HuH-7 (cell line): ENCODE data around the gene HINT1.
"Not testable (repeated sequence)": the region's sequence is repeated elsewhere in the genome, so short reads cannot be mapped to it uniquely, and the experiment has no call there.

Source experiments
- DNase-seq: peaks from one replicate; pipeline ENCODE4 v3.0.0; 2011; ENCODE audit warnings: low spot score

HINT1 gene

DNA sequence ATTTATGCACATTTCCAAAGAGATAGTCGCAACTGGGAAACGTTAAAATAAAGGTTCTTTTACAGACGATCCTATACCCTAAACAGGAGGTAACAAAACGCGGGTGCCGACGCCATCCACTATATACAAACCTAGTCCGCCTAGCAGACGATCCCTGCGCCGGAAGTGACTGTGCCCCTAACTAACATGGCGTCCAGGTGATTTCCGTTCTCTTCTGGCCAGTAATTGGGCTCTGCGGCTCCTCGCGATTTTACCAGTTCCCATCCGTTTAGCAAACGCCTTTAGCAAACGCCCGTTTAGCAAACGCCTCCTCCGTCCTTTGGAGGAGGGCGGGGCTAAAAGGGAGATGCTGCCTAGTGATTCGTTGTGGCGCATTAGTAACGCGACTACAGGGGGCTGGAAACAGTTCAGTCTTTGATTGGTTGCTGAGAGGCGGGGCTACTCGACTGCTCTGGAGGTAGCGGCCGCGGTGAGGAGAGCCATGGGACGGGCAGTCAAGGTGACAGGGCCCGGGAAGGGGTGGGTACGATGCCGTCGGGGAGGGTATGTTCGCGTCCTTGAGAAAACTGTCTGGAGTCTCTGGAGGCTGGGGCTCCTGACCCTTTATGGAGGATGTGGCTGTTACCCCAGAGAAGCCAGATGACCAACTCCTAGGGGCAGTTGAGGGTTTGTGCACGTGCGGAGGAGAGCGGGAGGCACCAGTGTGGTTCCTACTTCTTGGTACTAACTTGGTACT, 5.7 kb upstream of the HINT1 start, which contains the start of gene LYRM7:
Gene LYRM7 (plus strand): TSS at position 405 of the 736 bp plus-strand sequence. CDS start 77 bp downstream, at position 482.
- peak; percentile 77 for DNase-seq

DNA sequence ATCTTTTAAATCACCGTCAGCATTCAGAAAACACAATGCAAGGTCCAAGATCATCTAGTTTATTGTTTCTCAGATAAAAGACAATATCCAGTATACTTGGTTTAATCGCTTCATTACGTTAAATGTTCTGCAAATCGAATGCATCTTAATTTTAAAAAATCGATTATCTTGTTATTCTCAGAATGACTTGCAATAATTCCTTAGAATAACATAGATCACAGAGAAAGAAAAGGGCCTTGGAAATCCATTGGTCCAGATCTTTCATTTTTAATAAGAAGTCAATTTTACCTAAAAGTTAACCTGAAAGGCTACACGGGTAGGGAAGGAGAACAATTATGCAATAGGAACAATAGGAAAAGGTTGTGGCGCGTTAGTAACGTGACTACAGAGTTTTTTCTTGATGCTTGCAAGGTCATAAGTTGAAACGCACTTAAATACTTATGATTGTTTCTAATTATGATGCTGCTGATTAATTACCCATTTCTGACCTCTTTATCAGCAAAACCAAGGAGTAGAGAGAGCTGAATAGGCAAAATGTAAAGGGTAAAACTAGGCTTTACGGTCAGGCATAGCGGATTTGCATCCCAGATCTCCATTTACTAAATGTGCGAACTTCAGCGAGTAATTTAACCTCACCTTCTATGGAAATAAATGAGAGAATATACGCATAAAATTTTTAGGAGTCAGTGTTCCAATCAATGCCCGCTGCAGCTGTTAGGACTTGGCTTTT, 4.9 kb upstream of the HINT1 start:
- DNase-seq, result no peak

DNA sequence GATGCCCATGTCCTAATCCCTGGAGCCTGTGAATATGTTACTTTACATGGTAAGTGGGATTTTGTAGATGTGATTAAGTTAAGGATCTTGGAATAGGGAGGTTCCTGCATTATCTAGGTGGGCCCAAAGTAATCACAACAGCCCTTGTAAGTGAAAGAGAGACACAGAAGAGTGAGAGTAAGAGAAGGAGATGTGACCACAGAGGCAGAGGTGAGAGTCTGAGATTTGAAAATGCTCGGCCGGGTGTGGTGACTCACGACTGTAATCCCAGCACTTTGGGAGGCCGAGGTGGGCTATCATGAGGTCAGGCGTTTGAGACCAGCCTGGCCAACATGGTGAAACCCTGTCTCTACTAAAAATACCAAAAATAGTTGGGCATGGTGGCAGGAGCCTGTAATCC, 2.6 kb upstream of the HINT1 start:
- no peak for DNase-seq

DNA sequence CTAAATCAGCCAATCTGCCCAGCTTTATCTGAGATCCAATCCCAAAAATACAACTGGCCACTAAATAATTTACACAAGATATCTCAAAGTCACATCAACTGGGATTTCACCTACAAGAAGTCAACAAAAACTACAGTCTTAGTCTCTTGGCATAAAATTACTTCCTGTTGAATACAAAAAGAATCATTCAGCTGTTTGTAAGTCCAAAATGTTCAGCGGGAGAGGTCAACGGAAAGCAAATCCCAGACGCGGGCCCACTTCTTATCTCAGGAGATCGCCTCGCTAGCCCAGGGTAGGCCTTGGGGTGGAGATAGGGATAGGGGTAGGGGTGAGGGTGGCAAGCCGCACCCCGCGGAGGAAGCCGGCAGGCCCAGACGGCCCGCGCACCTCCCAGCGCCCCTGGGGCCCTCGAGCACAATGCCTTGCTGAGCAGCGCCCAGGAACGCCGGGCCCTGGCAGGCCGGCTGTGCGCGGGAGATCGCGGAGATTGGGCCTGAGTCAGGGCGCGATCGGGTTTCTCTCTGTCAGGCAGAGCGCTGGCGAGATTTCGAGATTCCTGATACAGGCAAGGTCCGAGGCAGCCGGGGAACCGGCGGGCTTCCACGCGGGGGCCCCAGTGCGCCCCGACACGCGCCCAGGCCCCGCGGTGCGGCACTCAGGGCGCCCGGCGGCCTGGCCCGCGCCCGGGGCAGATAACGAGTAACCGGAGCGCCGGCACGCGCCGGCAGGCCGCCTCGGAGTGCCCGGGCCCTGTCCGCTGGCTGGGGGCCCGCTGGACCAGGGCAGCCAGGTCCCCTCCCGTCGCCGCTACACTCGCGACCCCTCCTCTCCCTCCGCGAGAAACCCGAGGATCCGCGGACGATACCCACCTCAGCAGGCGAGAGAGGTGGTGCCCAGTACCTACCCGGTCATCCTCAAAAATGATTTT, 601 bp downstream of the HINT1 start:
- DNase-seq, result peak; percentile 56

DNA sequence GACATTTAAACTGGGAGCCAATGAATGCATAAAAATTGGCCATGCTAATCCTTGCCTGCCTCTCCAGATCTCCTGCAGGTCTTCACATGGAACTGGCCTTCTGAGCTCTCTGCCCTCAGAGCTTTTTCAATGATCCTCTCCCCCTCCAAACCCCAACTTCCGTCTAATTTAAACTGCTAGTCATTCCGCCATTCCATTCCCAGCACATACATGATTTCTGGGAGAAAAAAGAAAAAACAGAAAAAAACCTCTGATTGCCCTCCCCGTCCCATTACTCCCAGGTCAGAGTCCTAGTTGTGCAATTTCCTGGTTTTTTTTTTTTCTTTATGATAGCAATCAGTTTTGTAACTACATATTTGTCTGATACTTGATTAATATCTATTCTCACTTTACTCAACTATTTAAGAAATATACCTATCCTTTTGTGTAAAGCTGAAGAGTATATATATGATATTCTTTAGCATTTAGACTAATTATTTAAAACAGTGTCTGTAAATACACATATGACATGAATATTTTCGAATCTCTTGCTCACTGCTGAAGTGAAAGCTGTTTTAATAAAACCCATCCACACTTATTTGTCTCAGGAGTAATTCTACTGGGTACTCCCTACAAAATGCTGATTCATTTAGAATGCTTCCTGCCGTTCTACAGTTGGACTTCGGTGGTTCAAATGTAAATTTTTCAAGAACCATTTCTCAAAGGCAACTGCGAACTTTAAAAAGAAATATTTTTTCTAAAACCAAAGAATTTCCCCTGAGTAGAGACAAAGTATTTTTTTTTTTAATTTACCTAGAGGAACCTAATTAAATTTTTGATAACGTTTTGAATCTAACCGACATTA, 1.6 kb downstream of the HINT1 start:
- DNase-seq, result peak; percentile 67

DNA sequence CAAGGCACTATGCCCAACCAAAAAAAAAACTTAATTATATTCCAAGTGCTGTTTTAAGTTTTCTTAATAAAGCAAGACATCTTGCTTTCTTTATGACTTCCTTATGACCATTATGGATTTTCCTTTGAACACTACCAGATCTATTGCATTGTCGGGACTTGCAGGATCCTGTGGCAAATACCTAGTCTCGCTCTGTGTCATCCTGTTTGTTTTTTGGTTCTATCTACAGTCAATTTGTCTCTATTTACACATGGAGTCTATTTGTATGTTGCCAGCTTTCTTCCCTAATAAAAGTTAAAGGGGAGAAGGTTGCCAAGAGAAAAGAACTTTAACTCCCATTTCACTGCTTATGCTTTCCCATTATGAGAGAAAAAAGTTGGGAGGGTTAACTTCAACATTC, 4.9 kb downstream of the HINT1 start:
- no peak for DNase-seq

DNA sequence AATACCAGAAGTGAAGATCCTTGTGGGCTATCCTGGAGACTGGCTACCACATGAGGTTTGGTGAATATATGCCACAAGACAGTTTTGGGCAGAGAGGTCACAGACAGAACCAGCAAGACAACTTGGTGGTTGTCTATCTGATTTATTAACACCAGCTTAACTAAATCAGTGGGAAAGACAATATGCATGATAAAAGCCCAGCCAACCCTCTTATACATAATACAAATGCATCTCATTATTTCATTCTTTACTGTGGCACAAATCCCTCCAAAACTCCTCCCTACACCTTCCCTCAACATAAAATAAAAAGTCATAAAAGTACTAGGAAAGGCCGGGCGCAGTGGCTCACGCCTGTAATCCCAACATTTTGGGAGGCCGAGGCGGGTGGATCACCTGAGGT, 8.1 kb downstream of the HINT1 start:
- DNase-seq, result no peak

DNA sequence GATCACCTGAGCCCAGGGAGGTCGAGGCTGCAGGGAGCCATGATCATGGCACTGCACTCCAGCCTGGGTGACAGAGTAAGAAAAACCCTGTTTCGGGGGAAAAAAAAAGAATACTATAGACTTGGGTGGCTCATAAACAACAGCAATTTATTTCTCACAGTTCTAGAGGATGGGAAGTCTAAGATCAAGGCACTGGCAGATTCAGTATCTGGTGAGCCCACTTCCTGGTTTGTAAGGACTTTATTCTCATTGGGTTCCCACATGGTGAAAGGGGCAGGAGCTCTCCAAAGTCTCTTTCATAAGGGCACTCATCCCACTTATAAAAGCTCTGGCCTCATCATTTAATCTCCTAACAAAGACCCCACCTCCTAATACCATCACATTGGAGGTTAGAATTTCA, 8.7 kb downstream of the HINT1 start:
- DNase-seq, result no peak

DNA sequence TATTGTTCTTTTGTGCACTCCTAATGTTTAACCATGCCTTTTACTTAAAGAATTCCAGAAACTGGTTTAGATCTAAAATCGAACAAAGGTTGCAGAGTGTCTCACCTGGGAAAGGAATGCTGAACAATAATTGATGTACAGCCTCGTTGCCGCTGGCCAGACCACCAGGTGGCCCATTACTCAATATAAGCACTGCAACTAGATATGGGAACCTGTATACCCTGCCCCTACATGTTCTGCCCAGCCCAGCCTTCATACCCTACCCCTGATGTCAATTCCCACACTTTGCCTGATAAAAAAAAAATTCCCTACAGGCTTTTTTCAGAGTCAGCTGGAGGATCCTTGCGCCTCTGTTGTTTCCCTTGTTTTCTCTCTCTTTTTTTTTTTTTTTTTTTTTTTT, 13.8 kb downstream of the HINT1 start:
- DNase-seq, result no peak

DNA sequence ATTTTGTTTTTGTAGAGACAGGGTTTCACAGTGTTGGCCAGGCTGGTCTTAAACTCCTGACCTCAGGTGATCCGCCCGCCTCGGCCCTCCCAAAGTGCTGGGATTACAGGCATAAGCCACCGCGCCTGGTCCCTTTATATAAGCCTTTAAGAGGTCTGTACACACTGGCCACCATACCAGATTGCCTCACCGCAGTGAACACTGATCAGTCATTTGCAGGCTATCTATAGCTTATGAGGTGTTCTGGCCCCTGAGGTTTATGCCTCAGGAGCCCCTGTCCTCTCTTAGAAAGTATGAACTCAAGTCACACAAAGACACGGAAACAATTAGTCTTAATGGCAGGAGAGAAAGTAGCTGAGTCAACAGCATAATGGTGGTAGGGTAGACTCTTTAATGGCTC, 14.6 kb downstream of the HINT1 start:
- no peak for DNase-seq

DNA sequence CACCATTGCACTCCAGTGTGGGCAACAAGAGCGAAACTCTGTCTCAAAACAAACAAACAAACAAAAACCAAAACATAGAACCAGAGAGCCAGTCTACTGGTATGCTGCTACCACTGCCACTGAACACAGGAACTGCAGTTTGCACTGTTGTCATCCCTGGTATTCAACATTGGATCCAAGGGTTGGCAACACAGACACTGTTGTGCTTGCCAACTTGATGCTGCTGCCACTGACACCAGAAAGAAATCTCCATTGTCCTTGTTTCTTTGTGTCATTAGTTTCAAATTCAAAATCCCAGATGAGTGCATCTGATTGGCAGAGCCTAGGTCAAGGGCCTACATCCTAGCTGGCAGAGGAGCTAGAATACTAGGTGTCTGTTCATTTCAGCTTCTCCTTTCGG, 16.2 kb downstream of the HINT1 start:
- DNase-seq, result no peak

DNA sequence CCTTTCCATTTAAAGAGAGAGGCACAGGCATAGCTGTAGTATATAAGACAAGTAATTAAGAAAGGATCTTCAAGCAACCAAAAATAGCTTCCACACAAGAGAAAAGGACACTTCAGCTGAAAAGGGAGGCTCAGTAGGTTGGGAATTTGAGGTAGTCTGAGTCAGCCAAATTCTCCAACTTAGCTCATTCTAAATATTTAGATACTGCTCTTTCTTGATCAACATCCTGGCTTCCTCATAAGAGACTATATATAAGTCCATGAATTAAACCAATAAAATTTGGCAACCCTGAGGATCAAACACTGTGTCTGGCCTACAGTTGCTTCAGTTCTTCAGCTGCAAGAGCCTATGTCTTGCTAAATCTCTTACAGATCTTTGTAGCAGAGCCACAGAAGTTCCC, 17.8 kb downstream of the HINT1 start:
- DNase-seq, result no peak

DNA sequence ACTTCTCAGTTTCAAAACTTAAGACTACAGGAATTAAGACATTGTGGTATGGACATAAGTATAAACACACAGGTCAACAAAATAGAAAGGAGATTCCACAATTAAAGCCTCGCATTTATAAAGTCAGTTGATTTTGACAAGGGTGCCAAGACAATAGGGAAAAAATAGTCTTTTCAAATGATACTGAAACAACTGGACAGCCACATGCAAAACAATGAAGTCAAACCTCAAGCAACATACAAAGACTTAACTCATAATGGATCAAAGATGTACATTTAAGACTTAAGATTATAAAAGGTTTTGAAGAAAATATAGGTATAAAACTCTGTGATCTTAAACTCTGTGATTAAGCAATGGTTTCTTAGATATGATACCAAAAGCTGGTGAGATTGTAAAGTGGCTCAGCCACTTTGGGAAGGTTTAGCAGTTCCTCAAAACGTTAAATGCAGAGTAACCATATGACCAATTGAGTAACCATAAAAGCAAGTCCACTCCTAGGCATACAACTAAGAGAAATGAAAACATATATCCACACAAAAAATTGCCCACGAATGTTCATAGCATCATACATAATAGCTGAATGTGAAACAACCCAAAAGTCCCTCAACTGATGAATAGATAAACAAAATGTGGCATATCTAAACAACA, 22.0 kb downstream of the HINT1 start:
- DNase-seq, result no peak

DNA sequence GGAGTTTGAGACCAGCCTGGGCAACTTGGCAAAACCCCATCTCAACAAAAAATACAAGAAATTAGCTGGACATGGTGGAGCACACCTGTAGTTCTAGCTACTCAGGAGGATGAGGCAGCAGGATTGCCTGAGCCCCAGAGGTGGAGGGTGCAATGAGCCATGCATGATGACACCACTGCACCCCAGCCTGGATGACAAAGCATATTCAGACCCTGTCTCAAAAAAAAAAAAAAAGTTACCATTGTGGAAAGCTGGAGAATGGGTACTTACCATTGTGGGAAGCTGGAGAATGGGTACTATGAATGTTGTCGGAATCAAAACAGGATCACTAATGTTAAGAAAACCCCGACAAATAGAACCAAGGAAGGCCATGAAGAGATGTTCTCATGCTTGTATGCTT, 25.7 kb downstream of the HINT1 start:
- no peak for DNase-seq

DNA sequence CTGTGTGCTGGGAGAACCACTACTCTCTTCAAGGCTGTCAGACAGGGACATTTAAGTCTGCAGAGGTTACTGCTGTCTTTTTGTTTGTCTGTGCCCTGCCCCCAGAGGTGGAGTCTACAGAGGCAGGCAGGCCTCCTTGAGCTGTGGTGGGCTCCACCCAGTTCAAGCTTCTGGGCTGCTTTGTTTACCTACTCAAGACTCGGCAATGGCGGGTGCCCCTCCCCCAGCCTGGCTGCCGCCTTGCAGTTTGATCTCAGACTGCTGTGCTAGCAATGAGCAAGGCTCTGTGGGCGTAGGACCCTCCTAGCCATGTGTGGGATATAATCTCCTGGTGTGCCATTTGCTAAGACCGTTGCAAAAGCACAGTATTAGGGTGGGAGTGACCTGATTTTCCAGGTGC, 26.6 kb downstream of the HINT1 start:
- DNase-seq, result not testable (repeated sequence)

DNA sequence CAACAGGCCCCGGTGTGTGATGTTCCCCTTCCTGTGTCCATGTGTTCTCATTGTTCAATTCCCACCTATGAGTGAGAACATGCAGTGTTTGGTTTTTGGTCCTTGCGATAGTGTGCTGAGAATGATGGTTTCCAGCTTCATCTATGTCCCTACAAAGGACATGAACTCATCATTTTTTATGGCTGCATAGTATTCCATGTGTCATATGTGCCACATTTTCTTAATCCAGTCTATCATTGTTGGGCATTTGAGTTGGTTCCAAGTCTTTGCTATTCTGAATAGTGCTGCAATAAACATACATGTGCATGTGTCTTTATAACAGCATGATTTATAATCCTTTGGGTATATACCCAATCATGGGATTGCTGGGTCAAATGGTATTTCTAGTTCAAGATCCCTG, 32.0 kb downstream of the HINT1 start:
- DNase-seq, result not testable (repeated sequence)

DNA sequence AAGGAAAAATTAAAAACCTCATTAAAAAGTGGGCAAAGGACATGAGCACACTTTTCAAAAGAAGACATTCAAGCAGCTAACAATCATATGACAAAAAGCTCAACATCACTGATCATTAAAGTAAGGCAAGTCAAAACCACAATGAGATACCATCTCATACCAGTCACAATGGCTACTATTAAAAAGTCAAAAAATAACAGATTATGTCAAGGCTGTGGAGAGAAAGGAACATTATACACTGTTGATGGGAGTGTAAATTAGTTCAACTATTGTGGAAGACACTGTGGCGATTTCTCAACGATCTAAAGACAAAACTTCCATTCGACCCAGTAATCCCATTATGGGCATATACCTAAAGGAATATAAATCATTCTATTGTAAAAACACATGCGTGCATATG, 35.8 kb downstream of the HINT1 start:
- DNase-seq, result no peak

DNA sequence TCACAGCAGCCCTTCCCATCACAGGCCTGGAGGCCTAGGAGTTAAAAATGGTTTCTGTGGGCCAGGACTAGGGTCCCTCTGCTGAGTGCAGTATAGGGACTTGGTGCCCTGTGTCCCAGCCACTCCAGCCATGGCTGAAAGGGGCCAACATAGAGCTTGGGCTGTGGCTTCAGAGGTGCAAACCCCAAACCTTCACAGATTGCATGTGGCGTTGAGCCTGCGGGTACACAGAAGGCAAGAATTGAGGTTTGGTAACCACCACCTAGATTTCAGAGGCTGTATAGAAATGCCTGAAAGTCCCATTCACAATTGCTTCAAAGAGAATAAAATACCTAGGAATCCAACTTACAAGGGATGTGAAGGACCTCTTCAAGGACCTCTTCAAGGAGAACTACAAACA, 37.8 kb downstream of the HINT1 start:
- DNase-seq, result not testable (repeated sequence)

DNA sequence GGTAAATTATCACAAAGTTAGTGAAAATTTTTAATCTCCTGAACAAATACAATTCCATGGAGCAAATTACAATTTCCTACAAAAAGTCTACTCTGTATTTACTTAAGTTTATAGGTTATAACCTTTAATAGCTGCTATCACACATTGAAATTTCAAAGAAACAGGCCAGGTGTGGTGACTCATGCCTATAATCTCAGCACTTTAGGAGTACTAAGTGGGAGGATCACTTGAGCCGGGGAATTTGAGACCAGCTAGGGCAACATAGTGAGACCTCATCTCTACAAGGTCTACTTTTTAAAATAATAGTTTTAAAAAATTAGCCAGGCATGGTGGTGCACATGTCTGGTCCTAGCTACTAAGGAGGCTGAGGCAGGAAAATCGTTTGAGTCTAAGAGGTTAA, 50.3 kb downstream of the HINT1 start:
- no peak for DNase-seq

DNA sequence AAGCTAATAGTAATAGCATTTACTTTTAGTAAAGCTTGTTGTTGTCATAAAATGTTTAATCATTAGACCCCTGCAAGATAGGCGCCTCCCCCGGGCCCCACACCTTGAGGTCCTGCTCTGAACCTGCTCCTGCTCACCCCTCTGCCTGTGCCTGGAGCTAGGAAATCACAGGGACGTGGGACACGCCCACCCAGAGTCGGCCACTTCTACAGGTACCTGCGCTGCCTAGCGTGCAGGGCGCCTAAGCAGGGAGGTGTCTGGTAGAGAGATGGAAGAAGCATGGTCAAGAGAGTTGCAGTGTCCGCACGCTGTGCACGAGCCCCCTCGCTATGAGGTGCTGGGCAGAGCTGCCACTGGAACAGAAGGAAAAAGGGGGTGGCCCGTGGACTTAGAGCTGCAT, 52.6 kb downstream of the HINT1 start:
- no peak for DNase-seq

DNA sequence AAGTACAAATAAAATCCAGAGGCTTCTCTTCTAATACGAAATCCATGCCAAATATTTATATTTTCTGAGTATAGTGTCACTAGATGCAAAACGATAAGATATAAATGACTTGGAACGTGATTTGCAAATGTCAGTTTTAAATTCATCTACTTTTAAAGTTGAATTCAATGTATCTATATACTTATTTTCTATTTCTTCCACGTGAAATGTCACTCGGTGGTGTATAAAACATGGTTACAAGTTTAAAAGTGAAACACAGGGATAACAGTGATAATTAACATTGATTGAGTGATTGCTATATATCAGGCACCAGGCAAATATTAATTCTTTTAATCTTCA, 54.8 kb downstream of the HINT1 start:
- no peak for DNase-seq
